ENCODE results near the gene MALL.

GRCh38 chr2:110152943-110153342 lies 37.3 kb upstream of the MALL start:
- TF ChIP-seq EP300 (IDR thresholded peaks at IDR 0.05) (no peak), POLR2A (IDR thresholded peaks at IDR 0.05) (no peak), CTCF (IDR thresholded peaks at IDR 0.05) (no peak), POLR2AphosphoS5 (IDR thresholded peaks at IDR 0.05) (no peak)

All from upper lobe of left lung (tissue), 4 donors.